ENCODE results near the gene LRG1. TPM values are rescaled to one million over a fixed set of nuclear protein-coding genes. Genes with fewer than 3 reads are reported as not detected.
A peak's percentile ranks its signal among the peaks of the same experiment; 100 is the strongest.

The LRG1 gene
- total RNA-seq, 2 donors from 2014 or later, result 0.86 to 1.4 TPM

- 85 to 90% methylated on average over 24 to 27 of the region's 27 CpGs for WGBS, 2 experiments (ENCODE audit: insufficient coverage in 1 of 2, insufficient read length in 1 of 2)
Observed at GRCh38 chr19:4537953-4538600, 1.8 kb downstream of the LRG1 start.

DNA sequence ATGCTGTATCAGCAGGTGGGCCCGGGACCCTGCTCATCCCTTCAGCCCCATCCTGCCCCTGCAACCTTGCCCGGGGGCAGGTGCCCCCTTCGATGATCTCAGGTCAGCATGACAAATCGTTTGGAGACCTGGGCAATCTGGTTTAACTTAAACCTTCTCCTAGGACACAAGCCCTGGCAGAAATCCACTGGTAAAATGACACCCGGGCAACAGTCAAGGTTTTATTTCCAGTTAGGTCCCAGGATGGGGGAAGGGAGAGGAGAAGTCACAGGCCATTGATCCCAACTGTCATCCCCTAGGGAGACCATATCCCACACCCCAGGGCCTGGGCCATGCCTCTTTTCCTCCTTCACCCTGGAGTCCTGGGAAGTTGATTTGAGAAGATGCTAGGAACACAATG lies 3.0 kb downstream of the LRG1 start:
- no peak for DNase-seq
- Mint-ChIP-seq H3K27ac (no peak overlapping the region), H3K27me3 (ENCODE audit: insufficient read depth) (peaks cover 19% of the 10 kb centered on the region), H3K4me1 (peaks cover 6% of the 10 kb centered on the region), H3K4me3 (no peak overlapping the region), H3K9me3 (peaks cover 4% of the 10 kb centered on the region), H3K36me3 (ENCODE audit: low read depth) (no peaks in the 10 kb centered on the region)
- H3K36me3 ChIP-seq (ENCODE audit: control insufficient read depth, insufficient read depth, low read length), result no peaks in the 10 kb centered on the region
- H3K27me3 ChIP-seq (ENCODE audit: control insufficient read depth, insufficient read depth, low read length, poor library complexity, severe bottlenecking), result peaks cover 17% of the 10 kb centered on the region
- H3K9ac ChIP-seq (ENCODE audit: extremely low read depth, low read length, poor library complexity, severe bottlenecking), result no peak overlapping the region
- TF ChIP-seq CTCF (conservative IDR thresholded peaks at IDR 0.05), result no peak
- H3K4me3 ChIP-seq (ENCODE audit: low read length), result no peak overlapping the region
- H3K27ac ChIP-seq (ENCODE audit: low read depth, low read length), result no peak overlapping the region
- H3K9me3 ChIP-seq (ENCODE audit: control insufficient read depth, low read length), result peaks cover 6% of the 10 kb centered on the region
- 89 to 100% methylated on average over 2 to 5 of the region's 5 CpGs for WGBS, 2 experiments (ENCODE audit: insufficient coverage in 1 of 2, insufficient read length in 1 of 2)
- peaks cover 3% of the 10 kb centered on the region for H3K4me1 ChIP-seq (ENCODE audit: control insufficient read depth, insufficient read depth, low read length)

More at GRCh38 chr19:4537953-4538600, 1.8 kb downstream of the LRG1 start:
- Mint-ChIP-seq H3K4me1 (peaks cover 6% of the 10 kb centered on the region), H3K27ac (no peak overlapping the region), H3K36me3 (ENCODE audit: low read depth) (no peaks in the 10 kb centered on the region), H3K27me3 (ENCODE audit: insufficient read depth) (peaks cover 17% of the 10 kb centered on the region), H3K9me3 (peaks cover 4% of the 10 kb centered on the region), H3K4me3 (no peak overlapping the region)
- Histone ChIP-seq H3K4me3 (ENCODE audit: low read length) (no peak overlapping the region), H3K27ac (ENCODE audit: low read depth, low read length) (no peak overlapping the region), H3K9me3 (ENCODE audit: control insufficient read depth, low read length) (peaks cover 6% of the 10 kb centered on the region), H3K4me1 (ENCODE audit: control insufficient read depth, insufficient read depth, low read length) (peaks cover 3% of the 10 kb centered on the region), H3K9ac (ENCODE audit: extremely low read depth, low read length, poor library complexity, severe bottlenecking) (no peak overlapping the region), H3K36me3 (ENCODE audit: control insufficient read depth, insufficient read depth, low read length) (no peaks in the 10 kb centered on the region), H3K27me3 (ENCODE audit: control insufficient read depth, insufficient read depth, low read length, poor library complexity, severe bottlenecking) (peaks cover 17% of the 10 kb centered on the region)
- TF ChIP-seq CTCF (conservative IDR thresholded peaks at IDR 0.05), result peak; percentile 30
- peak; percentile 77 for DNase-seq

DNA sequence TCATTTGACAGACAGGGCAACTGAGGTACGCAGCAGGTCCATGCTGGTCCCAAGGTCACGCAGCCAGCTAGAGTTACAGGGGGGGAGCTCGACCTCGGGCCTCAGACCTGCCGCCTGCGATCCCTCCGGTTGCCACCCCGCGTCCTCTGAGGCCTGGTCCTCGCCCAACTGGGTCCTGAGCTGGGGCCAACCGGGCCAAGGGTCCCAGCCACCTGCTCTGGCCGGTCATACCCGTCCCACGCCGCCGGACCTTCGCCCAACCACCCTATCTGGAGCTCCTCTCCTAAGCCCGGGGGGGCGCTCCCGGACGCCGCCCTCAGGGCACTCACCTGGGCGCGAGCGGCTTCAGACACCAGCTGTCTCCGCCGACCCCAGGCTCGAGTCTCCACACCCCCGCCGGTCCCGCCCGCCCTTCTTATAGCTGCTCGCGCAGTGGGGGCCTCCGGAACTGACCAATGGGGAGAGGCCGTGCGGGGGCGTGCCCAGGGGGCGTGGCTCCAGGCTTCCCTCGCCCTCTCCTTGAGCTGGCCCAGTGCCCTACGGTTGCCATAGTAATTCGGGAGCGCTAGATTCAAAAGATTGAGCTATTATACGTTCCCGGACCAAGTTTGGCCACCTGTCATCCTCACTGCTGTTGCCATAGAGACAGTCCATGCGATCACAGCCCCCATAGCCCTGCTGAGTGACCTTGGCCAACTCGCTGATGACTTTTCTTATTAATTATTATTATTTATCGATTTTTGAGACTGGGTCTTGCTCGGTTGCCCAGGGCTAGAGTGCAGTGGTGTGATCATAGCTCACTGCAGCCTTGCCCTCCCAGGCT lies 4.8 kb downstream of the LRG1 start, which contains the start of gene PLIN5:
Gene PLIN5 (minus strand): TSS at position 389 of the 823 bp plus-strand sequence. CDS start 1,150 bp downstream, outside the sequence.
- Histone ChIP-seq H3K9ac (ENCODE audit: extremely low read depth, low read length, poor library complexity, severe bottlenecking) (no peak within 1 kb of the TSS), H3K27ac (ENCODE audit: low read depth, low read length) (no peak within 1 kb of the TSS), H3K36me3 (ENCODE audit: control insufficient read depth, insufficient read depth, low read length) (no peaks in the 10 kb centered on the region), H3K9me3 (ENCODE audit: control insufficient read depth, low read length) (no peaks in the 10 kb centered on the region), H3K27me3 (ENCODE audit: control insufficient read depth, insufficient read depth, low read length, poor library complexity, severe bottlenecking) (peaks cover 17% of the 10 kb centered on the region), H3K4me3 (ENCODE audit: low read length) (peak within 1 kb of the TSS; percentile 53), H3K4me1 (ENCODE audit: control insufficient read depth, insufficient read depth, low read length) (peaks cover under 1% of the 10 kb centered on the region)
- no peak within 1 kb of the TSS for H3K27ac Mint-ChIP-seq
- peaks cover under 1% of the 10 kb centered on the region for H3K9me3 Mint-ChIP-seq
- H3K4me3 Mint-ChIP-seq, result peak within 1 kb of the TSS; percentile 49
- peak; percentile 97 for DNase-seq
- peaks cover 4% of the 10 kb centered on the region for H3K4me1 Mint-ChIP-seq
- TF ChIP-seq CTCF (conservative IDR thresholded peaks at IDR 0.05), result peak; percentile 36
- H3K36me3 Mint-ChIP-seq (ENCODE audit: low read depth), result no peaks in the 10 kb centered on the region
- H3K27me3 Mint-ChIP-seq (ENCODE audit: insufficient read depth), result peaks cover 23% of the 10 kb centered on the region
- 13% methylated on average over 27 to 48 of the region's 49 CpGs for WGBS, 2 experiments (ENCODE audit: insufficient coverage in 1 of 2, insufficient read length in 1 of 2)
